HCEC 1CT (cell line): ENCODE results near the gene SPATA31D3.
"Not testable (repeated sequence)": the region's sequence is repeated elsewhere in the genome, so short reads cannot be mapped to it uniquely, and the experiment has no call there.

ENCODE experiments used
- DNase-seq: peaks from one replicate; pipeline ENCODE4 v3.0.0-alpha.2; 2017

The SPATA31D3 gene

DNA sequence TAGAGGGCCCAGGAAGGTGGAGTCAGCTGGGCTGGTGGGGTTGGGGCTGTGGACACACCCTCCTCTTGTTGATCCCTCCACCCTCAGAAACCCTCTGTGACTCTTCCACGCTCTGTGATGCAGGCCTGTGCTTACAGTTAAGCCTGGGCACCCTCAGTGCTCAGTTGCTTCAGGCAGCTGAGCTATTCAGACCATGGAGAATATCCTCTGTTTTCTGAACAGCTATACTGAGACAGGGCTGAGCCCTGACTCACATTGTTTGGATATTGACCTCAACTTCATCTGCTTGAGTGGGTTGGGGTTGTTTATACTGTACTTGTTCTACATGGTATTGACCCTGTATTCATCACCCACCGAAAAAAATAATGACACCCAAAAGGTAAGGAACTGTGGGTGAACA lies at the start of gene SPATA31D3:
TSS of gene SPATA31D3 (plus strand) at position 108 of the 400 bp plus-strand sequence. CDS start at position 194, 86 bp downstream.
- DNase-seq, result not testable (repeated sequence)

- peak; percentile 2 for DNase-seq
These were observed 49.4 kb upstream of the SPATA31D3 start for GRCh38 chr9:81893929-81894328.

DNA sequence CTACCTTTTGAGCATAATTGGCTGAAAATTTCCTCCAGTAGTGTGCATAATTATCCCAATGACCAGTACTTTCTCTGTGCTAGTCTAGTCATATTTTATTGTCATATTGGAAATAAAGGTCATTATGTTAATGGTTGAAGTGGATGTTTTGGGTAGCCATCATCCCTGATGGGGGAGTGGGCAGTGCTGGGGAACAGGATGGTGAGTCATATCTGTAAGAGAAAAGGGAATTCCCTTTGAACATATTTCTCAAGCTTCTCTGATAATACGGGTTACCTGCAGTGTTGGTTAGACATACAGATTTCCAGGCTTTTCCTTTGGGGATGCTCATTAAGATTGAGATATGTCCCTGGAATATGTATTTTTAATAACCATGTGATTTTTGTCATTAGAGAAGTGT lies 48.4 kb upstream of the SPATA31D3 start:
- DNase-seq, result no peak

GRCh38 chr9:81896070-81896469 lies 47.2 kb upstream of the SPATA31D3 start:
- no peak for DNase-seq

GRCh38 chr9:81898851-81899250 lies 44.4 kb upstream of the SPATA31D3 start:
- DNase-seq, result no peak

GRCh38 chr9:81902196-81902595 lies 41.1 kb upstream of the SPATA31D3 start:
- DNase-seq, result no peak

DNA sequence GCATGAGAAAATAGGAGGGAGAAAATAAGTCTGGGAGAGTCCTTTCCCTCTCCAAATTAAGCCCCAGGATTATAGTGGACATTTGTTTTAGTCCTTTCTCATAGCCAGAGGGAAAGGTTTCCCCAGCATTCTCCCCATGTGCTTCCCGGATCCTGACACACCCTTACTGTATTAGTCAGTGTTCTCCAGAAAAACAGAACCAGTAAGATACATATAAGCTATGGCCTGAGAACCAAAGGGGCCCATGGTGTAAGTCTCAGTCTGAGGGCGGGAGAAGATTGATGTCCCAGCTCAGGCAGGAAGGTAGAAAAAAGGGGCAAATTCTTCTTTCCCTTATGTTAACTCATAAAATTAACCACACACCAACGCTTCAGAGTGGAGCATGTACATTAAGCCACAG lies 40.7 kb upstream of the SPATA31D3 start:
- DNase-seq, result no peak

- peak; percentile 44 for DNase-seq
These were observed 36.6 kb upstream of the SPATA31D3 start for GRCh38 chr9:81906671-81907070.

GRCh38 chr9:81912135-81912534 lies 31.2 kb upstream of the SPATA31D3 start:
- no peak for DNase-seq

DNA sequence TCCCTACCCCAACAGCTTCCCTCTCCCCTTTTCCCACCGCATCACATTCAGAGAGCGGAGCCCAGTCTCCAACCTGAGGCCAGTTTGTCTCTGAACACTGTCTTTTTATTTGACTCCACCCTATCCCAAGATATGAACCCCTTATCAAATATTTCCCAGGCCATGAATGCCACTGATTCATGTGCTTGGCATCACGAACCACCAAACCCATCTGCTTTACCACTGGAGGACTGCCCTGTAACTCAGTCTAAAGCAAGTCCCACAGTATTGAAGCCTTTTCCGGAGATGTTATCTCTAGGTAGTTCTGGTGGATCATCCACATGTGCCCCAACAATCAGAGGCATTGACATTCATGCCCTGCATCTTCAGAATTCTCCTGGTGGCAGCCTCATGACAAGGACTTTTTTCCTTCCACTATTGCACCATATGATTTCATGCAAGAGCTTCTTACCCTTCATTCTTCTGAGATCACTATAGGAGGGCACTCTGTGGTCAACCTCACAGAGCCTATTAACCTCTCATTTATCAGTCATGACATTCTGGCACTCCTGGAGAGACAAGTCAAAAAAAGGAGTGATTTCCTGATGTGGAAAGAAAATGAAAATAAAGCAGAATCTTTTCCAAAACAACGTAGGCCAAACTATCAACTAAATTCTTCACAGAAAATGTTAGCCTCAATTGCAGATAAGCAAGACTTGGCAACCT lies 27.3 kb upstream of the SPATA31D3 start:
- no peak for DNase-seq

GRCh38 chr9:81918507-81918906 lies 24.8 kb upstream of the SPATA31D3 start:
- DNase-seq, result not testable (repeated sequence)

DNA sequence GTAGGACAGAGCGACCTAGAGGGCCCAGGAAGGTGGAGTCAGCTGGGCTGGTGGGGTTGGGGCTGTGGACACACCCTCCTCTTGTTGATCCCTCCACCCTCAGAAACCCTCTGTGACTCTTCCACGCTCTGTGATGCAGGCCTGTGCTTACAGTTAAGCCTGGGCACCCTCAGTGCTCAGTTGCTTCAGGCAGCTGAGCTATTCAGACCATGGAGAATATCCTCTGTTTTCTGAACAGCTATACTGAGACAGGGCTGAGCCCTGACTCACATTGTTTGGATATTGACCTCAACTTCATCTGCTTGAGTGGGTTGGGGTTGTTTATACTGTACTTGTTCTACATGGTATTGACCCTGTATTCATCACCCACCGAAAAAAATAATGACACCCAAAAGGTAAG lies 15.0 kb upstream of the SPATA31D3 start, which contains the start of gene SPATA31D4:
TSS of gene SPATA31D4 (plus strand) at position 124 of the 400 bp plus-strand sequence. CDS start at position 210, 86 bp downstream.
- DNase-seq, result not testable (repeated sequence)

GRCh38 chr9:81930147-81930546 lies 13.2 kb upstream of the SPATA31D3 start:
- DNase-seq, result not testable (repeated sequence)

- DNase-seq, result not testable (repeated sequence)
These were observed 9.8 kb upstream of the SPATA31D3 start for GRCh38 chr9:81933547-81933946.

GRCh38 chr9:81948650-81949049 lies 5.3 kb downstream of the SPATA31D3 start:
- DNase-seq, result not testable (repeated sequence)

DNA sequence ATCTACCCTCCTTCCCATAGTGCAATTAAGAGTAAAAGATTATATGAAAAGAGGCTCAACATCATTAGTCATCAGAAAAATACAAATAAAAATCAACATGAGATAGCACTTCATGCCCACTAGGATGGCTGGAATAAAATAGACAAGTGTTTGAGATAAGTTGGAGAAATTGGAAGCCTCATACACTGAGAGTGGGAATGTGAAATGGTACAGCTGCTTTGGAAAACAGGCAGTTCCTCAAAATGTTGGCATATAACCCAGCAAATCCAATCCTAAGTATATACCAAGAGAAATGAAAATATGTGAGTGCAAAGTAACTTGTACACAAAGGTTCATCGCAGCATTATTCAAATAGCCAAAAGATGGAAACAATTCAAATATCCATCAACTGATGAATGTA lies 9.8 kb downstream of the SPATA31D3 start:
- DNase-seq, result no peak

GRCh38 chr9:81955625-81956024 lies 12.3 kb downstream of the SPATA31D3 start:
- no peak for DNase-seq

DNA sequence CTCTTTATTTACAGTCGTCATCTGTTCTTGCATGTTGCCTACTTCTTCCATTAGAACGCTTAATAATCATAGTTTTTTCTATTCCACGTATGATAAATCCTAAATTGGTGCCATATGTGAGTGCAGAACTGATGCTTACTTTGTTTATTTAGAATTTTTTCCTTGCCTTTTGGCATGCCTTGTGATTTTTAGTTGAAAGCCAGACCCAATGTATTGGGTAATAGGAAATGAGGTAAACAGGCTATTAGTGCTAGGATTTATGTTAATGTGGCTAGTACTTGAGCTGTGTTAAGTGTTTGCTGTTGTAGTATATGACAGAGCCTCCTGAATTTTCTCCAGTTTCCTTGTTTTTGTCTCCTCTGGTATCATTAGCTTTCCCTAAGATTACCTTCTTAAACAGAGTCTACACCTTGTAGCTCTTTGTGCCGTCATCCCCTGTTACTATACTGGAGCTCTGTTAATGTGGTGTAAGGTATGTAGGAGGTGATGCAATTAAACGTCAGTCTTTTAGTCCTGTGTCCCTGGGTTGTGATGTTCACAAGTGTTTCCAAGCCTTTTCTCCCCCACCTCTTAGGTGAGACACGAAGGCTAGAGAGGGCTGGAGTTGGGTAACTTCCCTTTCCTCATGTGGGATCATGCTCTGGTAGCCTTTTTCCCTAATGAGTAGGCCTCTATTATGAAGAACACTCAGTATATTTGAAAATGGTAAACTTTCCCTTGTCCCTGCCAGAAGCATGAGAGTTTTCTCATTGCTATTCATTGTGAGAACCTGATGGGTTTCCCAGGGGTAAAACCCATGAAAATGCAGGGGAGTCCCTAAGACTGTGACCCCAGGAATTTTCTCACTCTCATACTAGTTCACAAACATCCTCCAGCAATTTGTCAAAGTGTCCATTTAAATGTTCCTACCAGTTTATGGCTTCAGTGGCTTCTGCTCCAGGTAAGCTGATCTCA lies 21.2 kb downstream of the SPATA31D3 start:
- peak; percentile 9 for DNase-seq

DNA sequence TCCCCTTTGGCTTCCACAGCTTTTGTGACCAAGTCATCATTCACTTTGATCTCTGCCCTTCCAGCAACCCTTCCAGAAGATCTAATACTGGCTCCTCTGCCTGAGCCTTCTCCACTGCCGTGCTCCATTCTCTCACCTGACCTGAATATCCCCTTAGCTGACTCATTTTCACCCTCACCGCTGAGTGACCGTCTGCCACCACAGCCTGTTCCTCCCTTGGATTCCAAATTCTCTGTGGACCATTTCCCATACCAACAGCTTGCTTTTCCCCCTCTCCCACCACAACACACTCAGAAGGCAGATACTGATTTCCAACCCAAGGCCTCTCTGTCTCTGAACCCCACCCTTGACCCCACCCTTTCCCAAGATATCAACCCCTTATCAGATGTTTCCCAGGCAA lies 24.7 kb downstream of the SPATA31D3 start:
- no peak for DNase-seq

- no peak for DNase-seq
These were observed 26.7 kb downstream of the SPATA31D3 start for GRCh38 chr9:81969971-81970370.

DNA sequence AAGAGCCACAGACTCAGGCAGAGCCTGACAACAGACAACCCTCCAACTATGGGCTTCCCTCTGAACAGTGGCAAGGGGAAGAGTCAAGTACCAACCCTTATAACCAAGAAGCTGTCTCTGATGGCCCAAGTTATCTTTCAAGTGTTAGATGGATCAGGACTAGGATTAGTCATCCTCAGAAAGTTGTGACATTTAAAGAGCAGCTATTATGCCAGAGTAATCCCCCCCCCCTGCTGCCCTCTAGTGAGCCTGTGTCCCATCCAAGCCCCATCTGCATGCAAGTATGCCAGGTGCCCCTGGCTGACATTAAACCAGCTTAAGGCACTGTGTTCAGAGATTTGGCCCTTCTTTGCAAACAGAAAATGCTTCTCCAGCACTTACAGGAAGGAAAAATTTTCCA lies 28.4 kb downstream of the SPATA31D3 start:
- DNase-seq, result no peak

DNA sequence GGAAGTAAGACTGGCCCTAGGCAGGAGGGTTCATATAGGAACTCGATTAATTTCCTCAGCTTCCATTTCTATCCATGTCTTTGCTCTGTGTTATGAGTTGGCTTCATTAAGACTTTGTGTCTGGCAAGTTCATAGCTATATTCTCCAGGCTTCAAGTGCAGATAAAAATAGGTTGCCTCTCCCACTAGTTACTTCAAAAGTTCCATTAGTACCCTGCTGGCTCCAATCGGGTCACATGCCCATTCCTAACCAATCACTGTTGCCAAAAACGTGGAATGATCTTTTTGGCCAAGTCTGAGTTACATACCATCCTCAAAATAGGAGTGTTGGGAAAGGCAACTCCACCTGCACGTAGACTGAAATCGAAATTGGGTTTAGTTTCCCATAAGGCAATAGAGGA lies 31.5 kb downstream of the SPATA31D3 start:
- no peak for DNase-seq

DNA sequence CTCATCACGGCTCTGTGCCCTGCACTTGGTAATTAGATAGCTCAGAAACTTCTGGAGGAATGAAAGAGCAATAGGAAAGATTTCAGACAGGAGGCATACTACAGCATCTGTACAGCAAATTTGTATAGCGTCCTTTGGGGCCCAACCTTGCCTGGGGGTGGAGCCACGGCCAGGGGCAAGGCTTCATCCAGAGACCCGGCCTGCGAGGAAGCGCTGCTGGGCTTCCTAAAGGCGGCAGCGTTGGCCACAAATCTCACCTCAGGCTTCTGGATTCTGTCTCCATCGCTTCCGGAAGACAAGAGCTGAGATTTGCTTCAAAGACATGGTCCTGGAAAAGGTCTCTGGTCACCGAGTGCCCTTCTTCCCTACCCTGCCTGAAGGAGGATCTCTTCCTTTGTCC lies 33.1 kb downstream of the SPATA31D3 start:
- DNase-seq, result no peak

GRCh38 chr9:81979196-81979595 lies 35.9 kb downstream of the SPATA31D3 start:
- no peak for DNase-seq
